Measurements from ENCODE around the gene MATN1. TPM values are rescaled to one million over a fixed set of nuclear protein-coding genes. Genes with fewer than 3 reads are reported as not detected.
"Not testable (repeated sequence)": the region's sequence is repeated elsewhere in the genome, so short reads cannot be mapped to it uniquely, and the experiment has no call there.

MATN1 gene
- total RNA-seq, 1 experiment from 2014 or later, result not detected

GRCh38 chr1:30699762-30700161, 23.6 kb downstream of the MATN1 start:
- DNase-seq, result no peak
- Histone ChIP-seq H3K36me3 (no peaks in the 10 kb centered on the region), H3K9me3 (no peaks in the 10 kb centered on the region), H3K4me3 (no peak overlapping the region), H3K27me3 (no peaks in the 10 kb centered on the region)

DNA sequence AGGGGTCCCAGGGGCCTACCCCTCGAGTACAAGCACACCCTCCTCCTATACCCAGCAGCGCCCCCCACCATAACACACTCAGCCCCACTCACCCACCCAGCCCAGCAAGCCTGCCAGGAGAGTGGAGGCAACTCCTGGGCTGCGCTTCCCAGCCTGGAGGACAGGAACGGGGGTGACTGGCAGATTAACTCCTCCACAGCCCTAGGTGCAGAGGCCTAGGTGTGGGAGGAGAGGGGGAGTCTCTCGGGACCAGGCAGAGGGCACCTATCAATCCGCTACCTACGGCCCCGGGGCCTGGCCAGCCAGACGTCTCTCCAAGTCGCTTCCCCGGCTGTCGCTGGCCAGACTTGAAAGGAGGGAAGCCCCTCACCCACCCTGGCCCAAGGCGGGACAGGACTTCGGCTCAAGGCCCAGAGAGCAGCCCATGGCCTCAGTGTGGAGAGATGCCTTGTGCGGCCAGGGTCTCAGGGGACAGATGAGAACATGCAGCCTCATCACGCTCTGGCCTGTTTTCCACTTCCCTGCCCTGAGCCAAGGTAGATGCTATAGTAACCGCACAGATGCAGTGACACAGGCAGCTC, 24.9 kb downstream of the MATN1 start:
- Histone ChIP-seq H3K36me3 (no peaks in the 10 kb centered on the region), H3K4me3 (no peak overlapping the region), H3K9me3 (no peaks in the 10 kb centered on the region), H3K27me3 (no peaks in the 10 kb centered on the region)
- DNase-seq, result no peak

GRCh38 chr1:30697571-30698376, 25.6 kb downstream of the MATN1 start:
- H3K36me3 ChIP-seq, result no peaks in the 10 kb centered on the region
- H3K27me3 ChIP-seq, result no peaks in the 10 kb centered on the region
- no peak overlapping the region for H3K4me3 ChIP-seq
- DNase-seq, result peak; percentile 38
- H3K9me3 ChIP-seq, result no peaks in the 10 kb centered on the region

DNA sequence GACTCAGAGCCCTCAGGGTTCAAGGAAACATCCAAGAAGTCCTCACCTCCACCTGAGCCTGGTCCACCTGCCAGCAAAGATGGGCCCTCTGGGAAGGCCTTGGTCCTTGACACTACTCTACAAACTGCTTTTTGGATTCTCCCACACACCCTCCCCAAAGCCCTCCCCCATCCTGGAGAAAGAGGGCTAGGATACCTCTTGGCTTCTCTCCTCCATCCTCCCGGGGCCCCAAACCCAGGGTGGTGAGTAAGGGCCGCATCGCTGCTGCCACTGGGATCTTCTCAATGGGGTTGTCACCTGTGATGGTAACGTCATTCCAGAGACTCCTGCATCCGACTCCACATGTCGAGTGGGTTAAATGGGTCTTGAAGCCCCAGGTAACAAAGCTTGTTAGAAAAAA, 26.6 kb downstream of the MATN1 start:
- Histone ChIP-seq H3K27me3 (no peaks in the 10 kb centered on the region), H3K4me3 (no peak overlapping the region), H3K36me3 (no peaks in the 10 kb centered on the region), H3K9me3 (no peaks in the 10 kb centered on the region)
- no peak for DNase-seq

DNA sequence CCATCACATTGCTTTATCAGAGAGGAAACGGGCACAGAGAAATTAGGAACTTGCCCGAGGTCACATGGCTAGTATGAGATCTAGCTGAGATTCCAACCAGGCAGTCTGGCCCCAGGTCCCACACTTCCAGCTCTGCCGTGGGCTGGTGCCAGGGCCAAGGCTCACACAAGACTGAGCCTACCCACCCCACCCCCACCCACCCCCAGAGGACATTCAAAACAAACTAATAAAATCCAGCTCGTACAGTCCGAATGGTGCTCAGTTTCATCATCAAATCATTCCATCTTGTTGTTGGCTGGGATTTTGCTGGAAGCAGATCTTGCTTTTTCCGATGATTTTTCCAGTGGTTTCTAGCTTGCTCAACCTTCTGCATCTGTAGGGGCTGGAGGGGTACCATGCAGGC, 27.9 kb downstream of the MATN1 start:
- no peaks in the 10 kb centered on the region for H3K9me3 ChIP-seq

GRCh38 chr1:30694280-30695175, 28.9 kb downstream of the MATN1 start:
- no peaks in the 10 kb centered on the region for H3K27me3 ChIP-seq
- H3K9me3 ChIP-seq, result no peaks in the 10 kb centered on the region
- no peak overlapping the region for H3K4me3 ChIP-seq
- DNase-seq, result no peak
- no peaks in the 10 kb centered on the region for H3K36me3 ChIP-seq

More for the DNA sequence above, 27.9 kb downstream of the MATN1 start:
- Histone ChIP-seq H3K27me3 (no peaks in the 10 kb centered on the region), H3K36me3 (no peaks in the 10 kb centered on the region), H3K4me3 (no peak overlapping the region)
- DNase-seq, result no peak

DNA sequence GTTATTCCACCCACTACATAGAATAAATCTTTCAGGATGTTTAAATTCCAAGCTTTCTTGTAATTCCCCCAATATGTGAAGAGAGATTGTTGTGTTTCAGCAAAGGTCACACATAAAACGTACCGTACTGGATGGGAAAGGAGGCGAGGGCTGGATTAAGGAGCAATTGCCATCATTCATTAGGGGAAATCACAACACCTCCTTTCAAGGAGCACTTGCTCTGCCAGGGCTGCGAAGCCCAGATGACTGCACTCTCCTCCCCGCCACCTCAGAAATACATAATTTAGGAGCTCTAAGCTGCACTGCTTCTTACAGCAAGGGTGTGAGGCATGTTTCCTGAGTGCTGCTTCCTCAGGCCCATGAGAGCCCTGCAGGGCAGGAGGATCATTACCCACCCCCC, 29.6 kb downstream of the MATN1 start:
- Histone ChIP-seq H3K4me3 (no peak overlapping the region), H3K36me3 (no peaks in the 10 kb centered on the region), H3K27me3 (no peaks in the 10 kb centered on the region), H3K9me3 (no peaks in the 10 kb centered on the region)
- DNase-seq, result no peak

DNA sequence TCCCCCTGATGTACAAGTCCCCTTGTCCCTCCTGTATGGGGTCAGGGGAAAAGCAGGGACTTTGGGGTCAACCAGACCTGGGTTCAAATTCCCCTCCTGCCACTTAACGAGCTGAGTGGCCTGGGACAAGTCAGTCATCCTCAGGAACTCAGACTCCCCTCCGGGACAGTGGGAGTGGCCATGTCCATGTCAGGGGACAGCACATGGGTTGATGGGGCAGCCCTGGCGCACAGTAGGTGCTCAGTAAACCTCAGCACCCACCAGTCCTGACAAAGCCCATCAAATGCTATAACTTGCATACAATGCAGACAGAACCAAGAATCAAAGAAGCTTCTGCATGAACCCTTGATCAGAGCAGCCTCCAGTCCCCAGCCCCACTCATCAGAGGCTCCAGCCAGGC, 30.0 kb downstream of the MATN1 start:
- no peak overlapping the region for H3K4me3 ChIP-seq
- DNase-seq, result no peak
- H3K27me3 ChIP-seq, result no peaks in the 10 kb centered on the region
- H3K36me3 ChIP-seq, result no peaks in the 10 kb centered on the region
- no peaks in the 10 kb centered on the region for H3K9me3 ChIP-seq

- H3K27me3 ChIP-seq, result no peaks in the 10 kb centered on the region
- H3K36me3 ChIP-seq, result no peaks in the 10 kb centered on the region
- no peak for DNase-seq
- H3K4me3 ChIP-seq, result no peak overlapping the region
- no peaks in the 10 kb centered on the region for H3K9me3 ChIP-seq
Measured at GRCh38 chr1:30692948-30693301, 30.5 kb downstream of the MATN1 start.

DNA sequence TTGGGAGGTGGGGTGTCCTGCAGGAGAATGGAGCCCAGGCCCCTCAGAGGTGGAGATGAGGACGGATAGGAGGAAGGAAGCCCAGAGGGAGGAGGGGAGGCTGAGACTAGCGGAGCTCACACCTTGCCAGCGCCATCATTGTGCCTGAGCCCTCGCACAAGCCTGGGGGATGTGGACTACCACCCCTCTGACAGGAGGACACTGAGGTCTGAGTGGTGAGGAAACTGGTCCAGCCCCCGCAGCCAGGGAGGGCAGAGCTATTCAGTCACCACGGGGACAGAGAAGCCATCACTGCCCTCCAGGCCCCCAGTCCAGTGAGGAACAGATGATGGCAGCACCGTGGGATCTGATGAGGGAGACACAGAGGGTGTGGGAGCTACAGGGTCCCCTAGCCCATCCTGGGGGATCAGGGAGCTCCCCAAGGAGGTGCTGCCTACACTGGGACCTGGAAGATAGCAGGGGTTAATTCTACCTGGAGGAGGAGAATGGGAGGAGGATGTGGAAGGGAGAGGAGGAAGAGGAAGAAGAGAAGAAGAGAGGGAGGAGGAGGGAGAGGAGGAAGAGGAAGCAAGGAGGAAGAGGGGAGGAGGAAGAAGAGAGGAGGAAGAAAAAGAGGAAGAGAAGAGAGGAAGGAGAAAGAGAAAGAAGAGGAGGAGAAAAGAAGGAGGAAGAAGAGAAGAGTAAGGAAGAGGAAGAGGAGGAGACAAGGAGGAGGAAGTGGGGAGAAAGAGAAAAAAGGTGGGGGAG, 31.0 kb downstream of the MATN1 start:
- H3K36me3 ChIP-seq, result no peaks in the 10 kb centered on the region
- H3K27me3 ChIP-seq, result no peaks in the 10 kb centered on the region
- DNase-seq, result no peak
- H3K4me3 ChIP-seq, result no peak overlapping the region
- H3K9me3 ChIP-seq, result no peaks in the 10 kb centered on the region

DNA sequence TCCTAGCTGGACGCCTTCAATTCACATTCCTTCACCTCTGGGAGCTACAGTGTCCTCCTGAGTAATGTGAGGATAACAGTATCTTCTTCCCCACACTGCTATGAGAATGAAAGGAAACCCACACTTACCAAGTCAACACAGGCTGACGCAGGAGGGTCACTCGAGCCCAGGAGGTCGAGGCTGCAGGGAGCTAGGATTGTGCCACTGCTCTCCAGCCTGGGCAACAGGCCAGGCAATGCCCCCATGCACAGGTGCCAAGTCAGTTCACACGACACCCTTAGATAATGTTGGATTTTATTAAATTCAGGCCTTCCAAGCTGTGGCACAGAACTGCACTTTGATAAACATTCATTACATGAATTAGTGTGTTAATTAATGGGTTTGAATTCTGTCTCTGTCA, 31.9 kb downstream of the MATN1 start:
- Histone ChIP-seq H3K9me3 (no peaks in the 10 kb centered on the region), H3K4me3 (no peak overlapping the region), H3K27me3 (no peaks in the 10 kb centered on the region), H3K36me3 (no peaks in the 10 kb centered on the region)
- DNase-seq, result no peak

- Histone ChIP-seq H3K4me3 (no peak overlapping the region), H3K27me3 (no peaks in the 10 kb centered on the region), H3K36me3 (no peaks in the 10 kb centered on the region), H3K9me3 (no peaks in the 10 kb centered on the region)
- DNase-seq, result no peak
Measured at GRCh38 chr1:30689901-30690645, 33.3 kb downstream of the MATN1 start.

GRCh38 chr1:30688920-30689794, 34.2 kb downstream of the MATN1 start:
- no peaks in the 10 kb centered on the region for H3K27me3 ChIP-seq
- DNase-seq, result no peak
- no peaks in the 10 kb centered on the region for H3K36me3 ChIP-seq
- H3K9me3 ChIP-seq, result no peaks in the 10 kb centered on the region
- no peak overlapping the region for H3K4me3 ChIP-seq

DNA sequence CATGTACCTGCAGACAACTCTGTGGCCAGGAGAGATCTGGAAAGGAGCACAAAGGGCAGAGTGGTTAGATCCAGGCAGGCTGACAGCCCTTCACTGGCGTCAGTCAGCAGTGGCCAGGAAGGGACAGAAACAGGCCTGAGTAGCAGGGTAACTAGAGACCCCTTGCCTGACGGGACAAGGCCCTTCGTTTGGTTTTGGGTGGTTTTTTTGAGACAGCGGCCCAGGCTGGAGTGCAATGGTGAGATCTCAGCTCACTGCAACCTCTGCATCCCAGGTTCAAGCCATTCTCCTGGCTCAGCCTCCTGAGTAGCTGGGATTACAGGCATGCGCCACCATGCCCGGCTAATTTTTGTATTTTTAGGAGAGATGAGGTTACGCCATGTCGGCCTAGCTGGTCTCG, 34.9 kb downstream of the MATN1 start:
- not testable (repeated sequence) for DNase-seq, H3K27me3 ChIP-seq

DNA sequence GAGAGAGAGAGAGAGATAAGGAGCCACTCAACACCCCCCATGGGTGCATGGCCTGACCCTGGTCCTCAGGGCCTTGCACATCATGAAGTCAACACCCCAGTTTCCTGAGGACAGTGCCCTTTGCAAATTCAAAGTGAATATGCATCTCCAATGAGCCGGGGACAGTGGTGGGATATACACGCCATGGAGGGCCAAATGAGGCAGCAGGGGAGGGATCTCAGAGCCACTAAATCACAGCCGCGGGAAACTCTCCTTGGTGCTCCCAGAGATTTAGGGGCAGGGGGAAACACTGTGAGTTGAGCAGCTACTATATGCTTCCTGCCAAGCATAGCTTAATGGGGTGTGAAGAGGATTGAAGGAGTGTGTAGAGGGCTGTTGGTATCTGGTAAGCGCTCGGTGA, 35.5 kb downstream of the MATN1 start:
- H3K4me3 ChIP-seq, result no peak overlapping the region
- H3K36me3 ChIP-seq, result no peaks in the 10 kb centered on the region
- DNase-seq, result no peak
- no peaks in the 10 kb centered on the region for H3K27me3 ChIP-seq
- no peaks in the 10 kb centered on the region for H3K9me3 ChIP-seq

More for the DNA sequence above, 34.9 kb downstream of the MATN1 start:
- not testable (repeated sequence) for H3K9me3 ChIP-seq, H3K36me3 ChIP-seq, H3K4me3 ChIP-seq
